PC-3 (cell line): ENCODE results near the gene CELA3B. TPM values are rescaled to one million over a fixed set of nuclear protein-coding genes. Genes with fewer than 3 reads are reported as not detected.
A peak's percentile ranks its signal among the peaks of the same experiment; 100 is the strongest.

Experiments used
- ATAC-seq: fragments of 200-7000 bp; cut with Tn5 transposase; 2 replicates; pipeline ENCODE4 v1.9.1; 2020; ENCODE audit warnings: mild to moderate bottlenecking, moderate library complexity
- BruUV-seq: library from RNA; stranded (reverse); fragments of 400-500 nt; replicated peaks from 2 replicates; lab custom pipeline; 2021; lab: Mats Ljungman, UMichigan
- CTCF ChIA-PET: fragments of 300-600 bp; sonication (Branson Sonifier 250); formaldehyde crosslinking; loops from one replicate; lab custom pipeline; 2022; ENCODE audit warnings: antibody characterized with exemption; lab: Charles Lee
- POLR2A ChIA-PET: fragments of 300-600 bp; sonication (Branson Sonifier 250); formaldehyde crosslinking; loops from one replicate; lab custom pipeline; 2022; ENCODE audit warnings: antibody characterized with exemption; ENCODE audit not compliant: unreplicated experiment; lab: Charles Lee
- DNase-seq: peaks from one replicate; pipeline ENCODE4 v3.0.0-alpha.2; 2015
- H2AFZ ChIP-seq: fragments of 300-600 bp; sonication (generic); 2 replicates; pipeline ENCODE4 v1.6.0; 2016; ENCODE audit warnings: antibody characterized with exemption, low read length
- H3F3A ChIP-seq: fragments of 300-600 bp; sonication (generic); one replicate; pipeline ENCODE4 v1.6.0; 2017; ENCODE audit warnings: antibody characterized with exemption, low read length, control low read depth, mild to moderate bottlenecking; ENCODE audit not compliant: unreplicated experiment
- H3K27ac ChIP-seq: fragments of 300-600 bp; sonication (generic); 2 replicates; pipeline ENCODE4 v1.5.1; 2016; ENCODE audit warnings: mild to moderate bottlenecking, low read length
- H3K27me3 ChIP-seq: fragments of 300-600 bp; sonication (generic); 2 replicates; pipeline ENCODE4 v1.6.1; 2016; ENCODE audit warnings: low read length, mixed read lengths
- H3K36me3 ChIP-seq: fragments of 300-600 bp; sonication (generic); 2 replicates; pipeline ENCODE4 v1.6.1; 2016; ENCODE audit warnings: low read depth, mixed run types, low read length, mixed read lengths
- H3K4me1 ChIP-seq: fragments of 300-600 bp; sonication (generic); 2 replicates; pipeline ENCODE4 v1.5.1; 2016; ENCODE audit warnings: low read length; ENCODE audit not compliant: insufficient read depth
- H3K4me2 ChIP-seq: fragments of 300-600 bp; sonication (generic); 2 replicates; pipeline ENCODE4 v1.6.0; 2016; ENCODE audit warnings: low read length
- H3K4me3 ChIP-seq: fragments of 300-600 bp; sonication (generic); 2 replicates; pipeline ENCODE4 v1.5.1; 2016; ENCODE audit warnings: mild to moderate bottlenecking, low read length, mixed read lengths
- H3K79me2 ChIP-seq: fragments of 300-600 bp; sonication (generic); 2 replicates; pipeline ENCODE4 v1.6.1; 2017; ENCODE audit warnings: low read length, mixed read lengths
- H3K9ac ChIP-seq: fragments of 300-600 bp; sonication (generic); 2 replicates; pipeline ENCODE4 v1.6.0; 2016; ENCODE audit warnings: mild to moderate bottlenecking, low read length
- H3K9me2 ChIP-seq: fragments of 300-600 bp; sonication (generic); replicated peaks from 2 replicates; pipeline ENCODE4 v1.6.1; 2016; ENCODE audit warnings: mixed run types, low read length, mixed read lengths
- H3K9me3 ChIP-seq: fragments of 300-600 bp; sonication (generic); 2 replicates; pipeline ENCODE4 v1.6.1; 2016; ENCODE audit warnings: low read length, mixed read lengths
- H4K20me1 ChIP-seq: fragments of 300-600 bp; sonication (generic); 2 replicates; pipeline ENCODE4 v1.6.1; 2016; ENCODE audit warnings: low read length, mixed read lengths
- CTCF ChIP-seq: fragments of 300-600 bp; sonication (generic); conservative IDR thresholded peaks from 2 replicates; pipeline ENCODE4 v1.5.1; 2017; ENCODE audit warnings: antibody characterized with exemption, low read depth, mild to moderate bottlenecking, low read length
- EZH2 ChIP-seq: fragments of 300-600 bp; sonication (generic); IDR thresholded peaks from one replicate; pipeline ENCODE4 v1.6.1; 2017; ENCODE audit warnings: antibody characterized with exemption, mild to moderate bottlenecking, low read length; ENCODE audit not compliant: unreplicated experiment
- EZH2phosphoT487 ChIP-seq: fragments of 300-600 bp; sonication (generic); IDR thresholded peaks from 2 replicates; pipeline ENCODE4 v1.6.1; 2018; ENCODE audit warnings: mild to moderate bottlenecking, antibody characterized with exemption, low read length, borderline replicate concordance
- intact Hi-C: fragments of 100-400 bp; cut with micrococcal nuclease; formaldehyde crosslinking; loops from 2 replicates; pipeline ENCODE4 v1.9.0; 2023
- total RNA-seq: library from RNA; depleted of rRNA; stranded (reverse); fragments of >200 nt; gene quantifications from 2 replicates; pipeline ENCODE4 v1.2.3, GENCODE V29; 2014

Gene CELA3B
- total RNA-seq, 1 experiment from 2014 or later = not detected

DNA sequence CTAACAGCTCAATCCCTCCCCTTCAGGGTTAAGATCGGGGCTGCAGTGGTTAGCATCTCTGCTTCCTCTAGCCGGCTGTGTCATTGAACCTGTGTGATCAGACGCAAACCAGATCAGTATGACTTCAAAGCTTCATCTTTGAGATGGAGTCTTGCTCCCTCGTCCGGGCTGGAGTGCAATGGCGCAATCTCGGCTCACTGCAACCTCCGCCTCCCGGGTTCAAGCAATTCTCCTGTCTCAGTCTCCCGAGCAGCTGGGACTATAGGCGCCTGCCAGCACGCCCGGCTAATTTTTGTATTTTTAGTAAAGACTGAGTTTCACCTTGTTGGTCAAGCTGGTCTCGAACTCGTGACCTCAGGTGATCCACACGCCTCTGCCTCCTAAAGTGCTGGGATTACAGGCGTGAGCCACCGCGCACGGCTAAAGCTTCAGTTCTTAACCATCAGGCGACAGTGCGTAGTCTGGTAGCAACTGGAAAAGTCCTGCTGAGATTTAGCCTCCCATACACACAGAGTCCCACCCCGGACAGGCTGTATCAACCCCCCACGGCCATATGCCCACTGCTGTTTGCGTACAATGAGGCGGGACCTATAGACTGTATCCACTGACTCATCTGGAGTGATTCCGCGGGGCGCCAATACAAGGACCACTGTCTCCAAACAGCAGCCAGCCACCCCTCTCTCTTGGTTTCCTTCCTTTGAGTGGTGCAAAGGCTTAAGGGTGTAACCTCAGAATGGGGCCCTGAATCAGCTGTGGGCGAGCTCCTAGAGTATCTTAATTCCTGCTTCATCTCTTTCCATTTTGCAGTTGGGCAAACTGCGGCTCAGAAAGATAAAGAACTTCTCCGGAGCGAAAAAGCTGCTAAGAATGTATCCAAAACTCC lies 47.9 kb downstream of the CELA3B start:
- CTCF ChIA-PET = no interaction called here
- peak; percentile 26 for ATAC-seq
- Histone ChIP-seq H3K9me3 (no peaks in the 10 kb centered on the region), H3F3A (no peaks in the 10 kb centered on the region), H3K27ac (peak overlapping the region; percentile 96), H3K9me2 (no peaks in the 10 kb centered on the region), H4K20me1 (no peaks in the 10 kb centered on the region), H3K79me2 (peaks cover 8% of the 10 kb centered on the region), H3K4me2 (peak overlapping the region; percentile 99), H3K27me3 (no peaks in the 10 kb centered on the region), H3K9ac (peak overlapping the region; percentile 100), H3K36me3 (no peaks in the 10 kb centered on the region), H3K4me1 (peaks cover 14% of the 10 kb centered on the region), H2AFZ (peak overlapping the region; percentile 97), H3K4me3 (peak overlapping the region; percentile 91)
- intact Hi-C loops = no loop called here
- POLR2A ChIA-PET = interaction anchor here (0.5 to 0.7 kb wide), 2 partner anchors 91 to 241 kb away, joined by 3 to 5 read pairs; no protein-coding TSS in a partner anchor
- peak; percentile 19 for DNase-seq
- TF ChIP-seq EZH2phosphoT487 = no peak
- TF ChIP-seq CTCF = no peak
- no peak for TF ChIP-seq EZH2
- BruUV-seq = TSS peak; percentile 92

- Histone ChIP-seq H3K9me3 (no peaks in the 10 kb centered on the region), H3K4me1 (peaks cover 11% of the 10 kb centered on the region), H3K79me2 (peaks cover 8% of the 10 kb centered on the region), H2AFZ (peak overlapping the region; percentile 97), H4K20me1 (no peaks in the 10 kb centered on the region), H3K4me2 (peak overlapping the region; percentile 99), H3K9ac (peak overlapping the region; percentile 100), H3K9me2 (no peaks in the 10 kb centered on the region), H3K36me3 (no peaks in the 10 kb centered on the region), H3K27me3 (no peaks in the 10 kb centered on the region), H3F3A (no peaks in the 10 kb centered on the region), H3K4me3 (peak overlapping the region; percentile 91), H3K27ac (peak overlapping the region; percentile 96)
- intact Hi-C loops = loop anchor here (2.0 kb wide), 1 partner anchor 19 kb away; no protein-coding TSS in a partner anchor
- TF ChIP-seq CTCF (no peak), EZH2 (no peak), EZH2phosphoT487 (no peak)
- CTCF ChIA-PET = interaction anchor here (0.5 kb wide), 1 partner anchor 249 kb away, joined by 3 read pairs; no protein-coding TSS in a partner anchor
- POLR2A ChIA-PET = interaction anchor here (0.5 to 0.6 kb wide), 3 partner anchors 59 to 387 kb away, joined by 3 read pairs; no protein-coding TSS in a partner anchor
- TSS peak; percentile 88 for BruUV-seq
- ATAC-seq = peak; percentile 87
- DNase-seq = peak; percentile 89
Measured at GRCh38 chr1:22025368-22026155, 48.7 kb downstream of the CELA3B start.
